NCI-H69 (cell line): ENCODE measurements around the gene WBP2NL.
"Not testable (repeated sequence)": the region's sequence is repeated elsewhere in the genome, so short reads cannot be mapped to it uniquely, and the experiment has no call there.

Source experiments
- DNase-seq: peaks from one replicate; lab custom pipeline; 2025; lab: John Stamatoyannopoulos, UW

The WBP2NL gene

GRCh38 chr22:41998361-41999261 is at the start of gene WBP2NL:
WBP2NL (plus strand) TSS chr22:41998788; CDS start chr22:41998819, 31 bp downstream.
- peak; percentile 94 for DNase-seq

DNA sequence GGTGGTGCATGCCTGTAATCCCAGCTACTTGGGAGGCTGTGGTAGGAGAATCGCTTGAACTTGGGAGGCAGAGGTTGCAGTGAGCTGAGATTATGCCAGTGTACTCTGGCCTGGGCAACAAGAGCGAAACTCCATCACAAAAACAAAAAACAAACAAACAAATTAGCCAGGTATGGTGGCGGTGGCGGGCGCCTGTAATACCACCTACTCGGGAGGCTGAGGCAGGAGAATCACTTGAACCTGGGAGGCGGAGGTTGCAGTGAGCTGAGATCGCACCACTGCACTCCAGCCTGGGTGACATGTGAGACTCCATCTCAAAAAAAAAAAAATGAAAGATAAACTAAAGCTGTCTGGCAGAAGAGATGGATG is 49.7 kb upstream of the WBP2NL start:
- not testable (repeated sequence) for DNase-seq

GRCh38 chr22:41949297-41949965 is 49.2 kb upstream of the WBP2NL start:
- no peak for DNase-seq

DNA sequence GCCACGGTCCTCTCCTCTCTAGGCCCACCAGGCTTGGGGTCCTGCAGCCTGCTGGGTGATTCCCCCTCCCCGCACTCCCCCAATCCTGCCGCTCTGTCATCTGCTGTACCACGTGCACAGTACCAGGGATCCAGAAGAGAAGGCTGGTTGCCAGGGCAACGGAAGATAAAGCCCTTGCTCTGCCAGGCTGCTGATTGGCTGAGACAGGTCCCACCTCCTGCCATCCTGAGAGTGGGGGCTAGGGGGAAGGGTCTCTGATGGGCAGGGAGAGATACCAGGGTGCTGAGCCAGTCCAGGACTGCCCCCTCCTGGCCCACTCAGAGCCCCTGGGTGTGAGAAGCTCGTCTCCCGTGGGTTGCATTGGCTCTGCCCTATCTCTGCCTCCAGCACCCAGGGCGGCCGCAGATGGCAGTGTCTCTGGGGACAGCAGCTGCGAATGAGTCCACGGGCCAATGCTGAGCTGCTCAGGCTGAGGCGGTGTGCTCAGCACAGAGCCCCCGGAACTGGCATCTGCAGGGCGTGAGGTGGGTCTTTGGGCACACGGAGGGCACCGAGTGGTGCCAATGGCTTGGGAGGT is 46.6 kb upstream of the WBP2NL start, which contains the start of gene SMIM45:
Gene SMIM45, plus strand, starts transcription at position 253 of the 577 bp plus-strand sequence.
- DNase-seq: peak; percentile 65

DNA sequence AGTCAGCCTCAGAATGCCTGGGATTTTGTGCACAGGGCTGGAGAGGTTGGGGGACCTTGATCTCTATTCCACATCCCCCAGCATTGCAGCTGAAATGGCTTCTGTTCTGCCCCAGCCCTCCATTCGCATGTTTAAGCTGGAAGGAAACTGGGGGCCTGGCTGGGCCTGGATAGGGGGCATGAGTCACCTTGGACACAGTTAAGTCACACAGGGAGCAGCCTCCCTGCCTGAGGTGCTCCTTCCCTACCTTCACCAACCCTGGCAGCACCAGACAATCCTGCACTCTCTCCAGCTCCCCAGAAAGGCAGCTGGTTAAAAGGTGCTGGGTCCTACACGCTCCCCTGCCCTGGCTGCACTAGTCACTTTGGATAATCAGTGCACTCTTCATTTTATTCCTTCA is 45.9 kb upstream of the WBP2NL start:
- no peak for DNase-seq

DNA sequence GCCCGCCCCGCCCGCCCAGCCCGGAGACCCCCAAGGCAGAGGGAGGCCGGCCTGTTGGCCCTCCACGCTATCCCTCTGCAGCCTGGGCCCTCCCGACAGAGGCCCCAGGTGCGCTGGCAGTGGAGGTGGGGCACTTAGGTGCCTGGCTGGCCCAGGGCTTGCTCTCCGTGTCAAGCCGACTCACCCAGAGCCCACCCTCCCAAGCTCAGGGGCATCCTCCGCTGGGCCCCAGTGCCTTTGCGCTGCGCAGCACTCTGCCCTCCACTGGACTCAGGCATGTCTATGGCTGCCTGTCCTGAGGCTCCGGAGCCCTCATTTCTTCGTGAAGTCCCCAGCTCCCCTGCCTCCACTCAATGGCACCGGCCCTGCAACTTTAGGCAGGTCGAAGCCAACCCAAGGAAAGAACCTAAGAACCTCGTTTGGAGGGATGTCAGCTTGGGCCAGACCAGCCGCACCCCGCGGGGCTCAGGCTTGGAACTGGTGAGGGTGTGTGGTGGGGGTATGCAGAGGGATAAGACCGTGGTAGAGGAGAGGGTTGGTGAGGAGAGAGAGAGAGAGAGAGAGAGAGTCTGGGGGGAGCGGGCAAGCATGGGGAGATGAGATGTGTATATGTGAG is 40.5 kb upstream of the WBP2NL start:
- DNase-seq: no peak

DNA sequence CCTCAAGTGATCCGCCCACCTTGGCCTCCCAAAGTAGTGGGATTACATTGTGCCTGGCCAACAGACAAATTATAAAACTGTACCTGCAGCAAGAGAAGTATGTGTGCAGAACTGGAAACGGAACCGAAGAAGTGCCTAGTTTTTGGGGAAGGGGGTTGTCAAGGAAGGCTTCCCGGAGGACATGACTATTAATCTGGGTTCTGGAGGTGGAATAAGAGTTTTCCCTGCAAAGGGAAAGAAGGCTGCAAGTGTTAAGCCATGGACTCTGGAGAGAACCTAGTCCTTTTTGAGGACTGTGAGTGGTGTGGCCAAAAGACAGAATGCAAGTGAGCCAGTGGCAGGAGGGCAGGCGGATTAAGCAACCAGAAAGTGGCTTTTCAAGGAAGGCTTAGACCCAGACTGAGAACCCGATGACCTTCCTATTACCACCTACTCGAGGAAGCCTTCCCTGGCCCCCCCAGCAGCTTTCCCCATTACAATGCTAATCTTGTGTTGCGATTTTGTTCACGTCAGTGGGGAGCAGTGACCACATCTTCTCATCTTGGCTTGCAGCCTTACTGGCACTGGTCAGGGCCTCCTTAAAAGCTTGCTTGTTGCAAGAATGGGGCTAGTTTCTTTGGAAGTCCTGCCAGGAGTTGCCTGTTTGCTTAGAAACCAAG is 35.0 kb upstream of the WBP2NL start:
- no peak for DNase-seq

DNA sequence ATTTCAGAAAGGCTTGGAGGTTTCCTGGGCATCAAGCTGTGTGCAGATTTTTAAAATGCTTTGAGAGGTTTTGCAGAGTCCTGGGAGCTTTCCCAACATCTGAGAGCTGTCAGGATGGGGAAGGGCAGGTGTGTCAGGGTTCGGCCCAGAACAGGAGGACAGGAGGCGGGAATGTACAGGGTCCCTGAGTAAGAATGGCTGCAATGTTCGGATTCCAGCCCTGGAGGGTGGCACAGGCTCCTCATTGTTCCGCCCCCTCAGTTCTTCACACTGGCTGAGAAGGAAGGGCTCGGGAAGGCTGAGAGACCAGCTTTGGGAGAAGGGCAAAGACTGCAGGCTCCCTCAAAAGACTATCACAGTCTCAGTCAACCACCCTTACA is 34.5 kb upstream of the WBP2NL start:
- no peak for DNase-seq

- no peak for DNase-seq
These were observed 32.4 kb upstream of the WBP2NL start for GRCh38 chr22:41966225-41966606.

- DNase-seq: peak; percentile 76
These were observed 31.9 kb upstream of the WBP2NL start for GRCh38 chr22:41966607-41967240.

- DNase-seq: peak; percentile 88
These were observed 30.0 kb upstream of the WBP2NL start for GRCh38 chr22:41968601-41969000.

DNA sequence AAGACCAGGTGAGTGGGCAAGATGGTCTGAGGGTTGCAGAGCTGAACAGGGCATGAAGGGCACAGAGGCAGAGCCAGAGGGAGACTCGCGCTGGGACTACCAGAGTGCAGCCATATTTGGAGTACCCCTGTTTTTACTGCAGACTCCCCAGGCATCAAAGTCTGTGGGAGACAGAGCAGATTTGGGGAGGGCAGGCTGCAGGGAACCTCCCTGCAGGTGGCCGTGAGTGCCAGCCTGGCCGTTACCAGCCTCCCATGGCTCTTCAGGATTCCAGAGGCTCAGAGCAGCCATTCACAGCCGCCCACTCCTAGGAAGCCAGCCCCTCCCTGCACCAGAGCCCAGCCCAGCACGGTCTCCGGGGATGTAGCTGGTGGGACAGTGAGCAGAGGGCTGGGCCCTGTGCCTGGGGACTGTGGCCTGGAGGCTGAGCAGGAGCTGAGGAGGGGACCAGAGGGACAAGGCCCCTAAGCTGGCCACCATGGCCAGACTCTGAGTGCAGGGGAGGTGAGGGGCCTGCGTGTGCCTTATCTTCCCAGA is 29.4 kb upstream of the WBP2NL start, which contains the start of gene SEPTIN3:
Gene SEPTIN3, plus strand, starts transcription at position 334 of the 537 bp plus-strand sequence. CDS start 2,050 bp downstream, outside the sequence.
- no peak for DNase-seq

- DNase-seq: no peak
These were observed 28.0 kb upstream of the WBP2NL start for GRCh38 chr22:41970601-41971000.

DNA sequence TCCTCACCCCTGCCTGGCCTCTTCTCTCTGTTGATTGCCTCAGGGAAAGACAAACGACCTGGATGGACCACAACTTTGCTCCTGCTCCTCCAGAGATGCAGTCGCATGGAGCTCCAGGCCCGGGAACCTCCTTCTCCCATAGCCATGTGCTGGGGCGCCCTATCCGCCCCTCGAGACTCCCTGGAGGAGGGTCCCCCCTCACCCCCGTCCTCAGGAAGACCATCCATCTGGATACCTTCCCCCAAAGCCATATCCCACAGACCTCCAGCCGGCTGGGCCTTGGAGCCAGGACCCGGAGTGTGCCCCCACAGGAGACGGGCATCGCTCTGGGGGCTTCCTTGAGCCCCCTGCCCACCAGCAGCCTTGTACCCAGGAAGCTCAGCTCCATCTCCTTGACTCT is 27.2 kb upstream of the WBP2NL start:
- DNase-seq: no peak

- no peak for DNase-seq
These were observed 23.8 kb upstream of the WBP2NL start for GRCh38 chr22:41974691-41975290.

DNA sequence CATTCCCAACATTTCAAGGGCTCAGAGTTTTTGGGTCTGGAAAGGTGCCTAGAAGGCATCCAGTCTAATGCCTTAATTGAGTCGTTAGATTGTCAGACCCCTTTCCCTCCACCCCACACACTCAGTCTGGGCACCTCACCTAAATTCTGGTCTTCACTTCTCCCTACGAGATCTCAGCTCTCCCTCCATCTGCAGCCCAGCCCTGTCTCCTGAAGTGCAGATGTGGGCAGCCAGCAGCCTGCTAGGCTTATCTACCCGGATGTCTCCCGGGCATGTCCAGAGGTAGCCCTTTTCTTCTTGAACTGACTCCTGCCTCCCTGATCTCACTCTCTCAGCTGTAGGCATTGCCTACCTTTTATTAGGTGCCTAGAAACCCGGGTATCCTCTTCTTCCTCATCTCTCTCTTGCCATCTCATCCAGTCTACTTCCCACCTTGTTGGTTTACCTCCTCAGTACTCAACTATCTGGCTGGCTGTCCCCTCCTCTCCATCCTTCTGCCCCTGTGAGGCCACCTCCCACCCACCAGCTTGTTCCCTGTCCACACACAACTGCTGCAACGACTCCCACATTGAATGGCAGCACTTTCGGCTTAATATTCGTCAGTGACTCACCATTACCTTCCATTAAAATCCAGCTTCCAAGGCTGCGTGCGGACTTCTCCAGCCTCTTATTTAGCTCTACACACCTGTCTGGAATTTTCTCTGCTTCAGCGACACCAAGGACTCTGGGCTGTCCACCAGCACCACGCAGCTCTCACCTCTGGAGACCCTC is 23.1 kb upstream of the WBP2NL start:
- DNase-seq: peak; percentile 37

DNA sequence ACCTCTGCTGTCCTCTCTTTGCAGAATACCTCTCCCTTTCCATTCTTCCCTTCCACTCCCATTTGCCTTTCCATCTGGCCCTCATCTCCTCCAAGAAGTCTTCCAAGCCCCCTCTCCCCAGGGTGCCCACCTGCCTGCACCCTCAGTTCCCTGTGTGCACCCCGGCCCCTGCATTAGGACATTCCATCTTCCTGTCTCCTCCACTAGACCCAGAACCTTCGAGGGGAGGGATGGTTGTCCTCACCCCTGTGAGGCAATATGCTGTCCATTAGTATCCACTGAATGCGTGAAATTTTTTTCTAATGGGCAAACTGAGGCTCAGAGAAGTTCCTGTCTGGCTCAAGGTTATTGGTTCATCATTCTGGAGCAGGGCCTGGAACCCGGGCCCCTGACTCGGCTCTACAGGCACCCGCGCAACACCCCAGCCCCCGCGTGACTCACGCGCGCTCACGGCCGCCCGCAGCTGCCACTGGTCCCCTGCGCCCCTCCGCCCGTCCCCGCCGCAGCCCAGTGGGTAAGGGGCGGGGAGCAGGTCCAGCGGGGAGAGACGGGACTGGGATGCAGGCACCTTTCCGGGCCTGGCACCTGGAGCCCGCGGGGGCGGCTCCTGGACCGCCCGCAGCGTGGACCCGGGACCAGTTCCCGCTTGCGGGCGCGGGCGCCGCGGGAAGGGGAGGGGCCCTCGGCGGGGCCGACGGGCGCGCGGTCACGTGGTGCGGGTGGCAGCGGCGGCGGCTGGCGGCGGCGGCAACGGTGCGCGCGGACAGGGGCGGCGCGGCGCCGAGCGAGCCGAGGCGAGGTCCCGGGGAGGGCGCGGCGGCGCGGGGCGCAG is 22.3 kb upstream of the WBP2NL start:
- peak; percentile 79 for DNase-seq

- peak; percentile 76 for DNase-seq
These were observed 21.5 kb upstream of the WBP2NL start for GRCh38 chr22:41976961-41977566.
